ENCODE measurements around the gene KLHL5.

GRCh38 chr4:39170301-39170700 is 108.3 kb downstream of the KLHL5 start:
- TF ChIP-seq POLR2A (IDR thresholded peaks at IDR 0.05): no peak
- TF ChIP-seq, protein P1, sequence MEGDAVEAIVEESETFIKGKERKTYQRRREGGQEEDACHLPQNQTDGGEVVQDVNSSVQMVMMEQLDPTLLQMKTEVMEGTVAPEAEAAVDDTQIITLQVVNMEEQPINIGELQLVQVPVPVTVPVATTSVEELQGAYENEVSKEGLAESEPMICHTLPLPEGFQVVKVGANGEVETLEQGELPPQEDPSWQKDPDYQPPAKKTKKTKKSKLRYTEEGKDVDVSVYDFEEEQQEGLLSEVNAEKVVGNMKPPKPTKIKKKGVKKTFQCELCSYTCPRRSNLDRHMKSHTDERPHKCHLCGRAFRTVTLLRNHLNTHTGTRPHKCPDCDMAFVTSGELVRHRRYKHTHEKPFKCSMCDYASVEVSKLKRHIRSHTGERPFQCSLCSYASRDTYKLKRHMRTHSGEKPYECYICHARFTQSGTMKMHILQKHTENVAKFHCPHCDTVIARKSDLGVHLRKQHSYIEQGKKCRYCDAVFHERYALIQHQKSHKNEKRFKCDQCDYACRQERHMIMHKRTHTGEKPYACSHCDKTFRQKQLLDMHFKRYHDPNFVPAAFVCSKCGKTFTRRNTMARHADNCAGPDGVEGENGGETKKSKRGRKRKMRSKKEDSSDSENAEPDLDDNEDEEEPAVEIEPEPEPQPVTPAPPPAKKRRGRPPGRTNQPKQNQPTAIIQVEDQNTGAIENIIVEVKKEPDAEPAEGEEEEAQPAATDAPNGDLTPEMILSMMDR (IDR thresholded peaks at IDR 0.05): no peak

Measured in uterus (tissue), 2 donors.